HEK293 (cell line): ENCODE data around the gene PPIL3.

Experiments
- GLIS2 ChIP-seq: fragments of 450-650 bp; formaldehyde crosslinking; IDR thresholded peaks from 2 replicates; pipeline ENCODE4 v1.5.1; 2016; ENCODE audit warnings: missing biosample characterization, missing genetic modification characterization
- KLF7 ChIP-seq: fragments of 450-650 bp; formaldehyde crosslinking; IDR thresholded peaks from 2 replicates; pipeline ENCODE4 v1.5.1; 2016; ENCODE audit warnings: missing biosample characterization, missing genetic modification characterization, borderline replicate concordance
- PRDM1 ChIP-seq: fragments of 450-650 bp; formaldehyde crosslinking; IDR thresholded peaks from 2 replicates; pipeline ENCODE4; 2016; ENCODE audit warnings: missing biosample characterization, missing genetic modification characterization
- SCRT2 ChIP-seq: fragments of 450-650 bp; formaldehyde crosslinking; IDR thresholded peaks from 2 replicates; pipeline ENCODE4 v1.5.1; 2016; ENCODE audit warnings: missing biosample characterization, missing genetic modification characterization
- ZBTB48 ChIP-seq: fragments of 450-650 bp; formaldehyde crosslinking; IDR thresholded peaks from 2 replicates; pipeline ENCODE4 v1.5.1; 2016; ENCODE audit warnings: missing biosample characterization, missing genetic modification characterization
- ZFHX2 ChIP-seq: fragments of 450-650 bp; formaldehyde crosslinking; conservative IDR thresholded peaks from 2 replicates; pipeline ENCODE4 v1.5.1; 2016; ENCODE audit warnings: missing biosample characterization, missing genetic modification characterization
- ZFP41 ChIP-seq: fragments of 450-650 bp; formaldehyde crosslinking; IDR thresholded peaks from 2 replicates; pipeline ENCODE4 v1.5.1; 2016; ENCODE audit warnings: missing biosample characterization, missing genetic modification characterization, borderline replicate concordance
- ZNF114 ChIP-seq: fragments of 450-650 bp; formaldehyde crosslinking; IDR thresholded peaks from 2 replicates; pipeline ENCODE4 v1.5.0; 2017; ENCODE audit warnings: missing biosample characterization, missing genetic modification characterization
- ZNF121 ChIP-seq: fragments of 450-650 bp; formaldehyde crosslinking; IDR thresholded peaks from 2 replicates; pipeline ENCODE4 v1.5.1; 2016; ENCODE audit warnings: missing biosample characterization, missing genetic modification characterization
- ZNF16 ChIP-seq: fragments of 450-650 bp; formaldehyde crosslinking; IDR thresholded peaks from 2 replicates; pipeline ENCODE4 v1.5.1; 2016; ENCODE audit warnings: low read depth, missing biosample characterization, missing genetic modification characterization
- ZNF23 ChIP-seq: fragments of 450-650 bp; formaldehyde crosslinking; IDR thresholded peaks from 2 replicates; pipeline ENCODE4 v1.5.1; 2016; ENCODE audit warnings: missing biosample characterization, missing genetic modification characterization, borderline replicate concordance
- ZNF274 ChIP-seq, 2 experiments: fragments of 200-500 bp in 1 of 2; fragments of 450-650 bp in 1 of 2; sonication (Bioruptor generic) in 1 of 2; formaldehyde crosslinking in 1 of 2; IDR thresholded peaks; 2 replicates each; pipeline versions ENCODE4 v1.5.1 to v1.6.1; 2014 to 2016; ENCODE audit warnings: borderline replicate concordance in 1 of 2, inconsistent platforms in 1 of 2, low read length in 1 of 2, missing biosample characterization in 1 of 2, missing genetic modification characterization in 1 of 2
- ZNF416 ChIP-seq: fragments of 450-650 bp; formaldehyde crosslinking; IDR thresholded peaks from 2 replicates; pipeline ENCODE4 v1.5.1; 2016; ENCODE audit warnings: missing biosample characterization, missing genetic modification characterization
- ZNF514 ChIP-seq: fragments of 450-650 bp; formaldehyde crosslinking; IDR thresholded peaks from 2 replicates; pipeline ENCODE4 v1.5.1; 2016; ENCODE audit warnings: missing biosample characterization, missing genetic modification characterization
- ZNF521 ChIP-seq: fragments of 450-650 bp; formaldehyde crosslinking; IDR thresholded peaks from 2 replicates; pipeline ENCODE4 v1.5.1; 2017; ENCODE audit warnings: missing biosample characterization, mild to moderate bottlenecking, missing genetic modification characterization
- ZNF529 ChIP-seq: fragments of 450-650 bp; formaldehyde crosslinking; IDR thresholded peaks from 2 replicates; pipeline ENCODE4 v1.5.1; 2017; ENCODE audit warnings: missing genetic modification characterization, missing biosample characterization; ENCODE audit not compliant: insufficient replicate concordance
- ZNF530 ChIP-seq: fragments of 450-650 bp; formaldehyde crosslinking; IDR thresholded peaks from 2 replicates; pipeline ENCODE4 v1.5.1; 2016; ENCODE audit warnings: low read depth, missing biosample characterization, missing genetic modification characterization
- ZNF549 ChIP-seq: fragments of 450-650 bp; IDR thresholded peaks from 2 replicates; pipeline ENCODE4 v1.5.1; 2018; ENCODE audit warnings: missing biosample characterization, missing genetic modification characterization, mild to moderate bottlenecking, inconsistent platforms, moderate library complexity
- ZNF585B ChIP-seq: fragments of 450-650 bp; formaldehyde crosslinking; IDR thresholded peaks from 2 replicates; pipeline ENCODE4 v1.5.1; 2016; ENCODE audit warnings: missing biosample characterization, missing genetic modification characterization
- ZNF596 ChIP-seq: fragments of 450-650 bp; IDR thresholded peaks from 2 replicates; pipeline ENCODE4 v1.5.0; 2018; ENCODE audit warnings: missing biosample characterization, mild to moderate bottlenecking, missing genetic modification characterization, moderate library complexity
- ZNF664 ChIP-seq: fragments of 450-650 bp; formaldehyde crosslinking; IDR thresholded peaks from 2 replicates; pipeline ENCODE4 v1.5.1; 2016; ENCODE audit warnings: missing biosample characterization, missing genetic modification characterization
- ZNF670 ChIP-seq: fragments of 450-650 bp; formaldehyde crosslinking; IDR thresholded peaks from 2 replicates; pipeline ENCODE4 v1.5.1; 2016; ENCODE audit warnings: missing biosample characterization, missing genetic modification characterization, low read depth
- TF ChIP-seq, protein P1 (sequence below): fragments of 450-650 bp; formaldehyde crosslinking; IDR thresholded peaks from 2 replicates; pipeline ENCODE4 v1.5.1; 2016; ENCODE audit warnings: missing biosample characterization, missing genetic modification characterization
- TF ChIP-seq, protein P2 (sequence below): fragments of 450-650 bp; formaldehyde crosslinking; IDR thresholded peaks from 2 replicates; pipeline ENCODE4 v1.5.1; 2016; ENCODE audit warnings: missing biosample characterization, missing genetic modification characterization
- TF ChIP-seq, protein P3 (sequence below): fragments of 450-650 bp; IDR thresholded peaks from 2 replicates; pipeline ENCODE4 v1.5.1; 2018; ENCODE audit warnings: missing biosample characterization, missing genetic modification characterization
- TF ChIP-seq, protein P4 (sequence below): fragments of 450-650 bp; formaldehyde crosslinking; IDR thresholded peaks from 2 replicates; pipeline ENCODE4 v1.5.1; 2016; ENCODE audit warnings: missing biosample characterization, missing genetic modification characterization, borderline replicate concordance
- TF ChIP-seq, protein P5 (sequence below): IDR thresholded peaks from 2 replicates; pipeline ENCODE4 v1.6.1; 2011; ENCODE audit warnings: mild to moderate bottlenecking, low read depth, low read length, borderline replicate concordance
- TF ChIP-seq, protein P6 (sequence below): fragments of 450-650 bp; formaldehyde crosslinking; IDR thresholded peaks from 2 replicates; pipeline ENCODE4 v1.5.1; 2017; ENCODE audit warnings: missing biosample characterization, missing genetic modification characterization

PPIL3 gene

DNA sequence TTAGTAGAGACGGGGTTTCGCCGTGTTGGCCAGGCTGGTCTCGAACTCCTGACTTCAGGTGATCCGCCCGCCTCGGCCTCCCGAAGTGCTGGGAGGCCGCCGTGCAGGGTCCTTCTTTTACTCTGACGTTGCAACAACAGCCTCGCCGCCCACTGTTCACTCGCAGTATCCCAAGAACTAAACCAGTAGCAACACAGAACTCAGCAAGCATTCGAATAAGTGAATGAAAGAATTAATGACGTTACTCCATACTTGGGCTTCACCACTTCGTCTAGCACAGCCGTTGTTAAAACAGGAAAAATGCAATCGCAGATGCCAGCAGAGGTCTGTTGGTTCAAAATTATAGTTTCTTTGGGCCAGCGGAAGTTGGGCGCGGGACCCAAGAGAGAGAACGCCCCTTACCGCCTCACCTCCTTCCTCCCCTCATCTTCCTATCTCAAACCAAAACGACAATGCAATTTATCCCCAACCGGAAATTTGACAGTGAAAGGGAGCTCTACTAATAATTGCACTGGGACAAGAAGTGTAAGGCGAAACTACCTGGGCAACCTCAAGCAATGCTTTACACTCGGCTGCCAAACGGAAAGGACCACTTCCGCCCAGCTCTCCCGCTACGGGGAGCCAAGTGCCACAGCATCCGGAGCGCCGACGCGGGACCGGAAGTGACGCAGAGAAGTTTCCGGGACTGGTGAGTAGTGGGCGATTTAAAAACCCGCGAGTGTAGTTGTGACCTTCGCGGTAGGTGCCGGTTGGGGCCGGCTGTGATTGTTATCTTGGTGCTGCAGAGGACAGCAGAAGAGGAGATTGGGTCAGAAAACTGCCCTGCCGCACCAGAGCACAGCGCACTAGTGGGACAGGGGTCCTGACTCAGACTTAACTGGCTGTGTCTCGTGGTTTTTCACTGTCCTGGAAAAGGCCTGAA is at the start of gene PPIL3, which contains the start of gene NIF3L1 (continued):
- TF ChIP-seq, protein P1, sequence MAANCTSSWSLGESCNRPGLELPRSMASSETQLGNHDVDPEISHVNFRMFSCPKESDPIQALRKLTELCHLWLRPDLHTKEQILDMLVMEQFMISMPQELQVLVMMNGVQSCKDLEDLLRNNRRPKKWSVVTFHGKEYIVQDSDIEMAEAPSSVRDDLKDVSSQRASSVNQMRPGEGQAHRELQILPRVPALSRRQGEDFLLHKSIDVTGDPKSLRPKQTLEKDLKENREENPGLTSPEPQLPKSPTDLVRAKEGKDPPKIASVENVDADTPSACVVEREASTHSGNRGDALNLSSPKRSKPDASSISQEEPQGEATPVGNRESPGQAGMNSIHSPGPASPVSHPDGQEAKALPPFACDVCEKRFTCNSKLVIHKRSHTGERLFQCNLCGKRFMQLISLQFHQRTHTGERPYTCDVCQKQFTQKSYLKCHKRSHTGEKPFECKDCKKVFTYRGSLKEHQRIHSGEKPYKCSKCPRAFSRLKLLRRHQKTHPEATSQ (tag by site-specific recombination) = peak; percentile 78; the same call in 1 of the 2 replicates
- no peak for TF ChIP-seq ZNF585B
- TF ChIP-seq ZNF521 = no peak
- peak; percentile 87 for TF ChIP-seq PRDM1 (tag by site-specific recombination)
- TF ChIP-seq ZNF549 (tag by site-specific recombination) = no peak
- no peak for TF ChIP-seq ZNF114
- TF ChIP-seq, protein P2, sequence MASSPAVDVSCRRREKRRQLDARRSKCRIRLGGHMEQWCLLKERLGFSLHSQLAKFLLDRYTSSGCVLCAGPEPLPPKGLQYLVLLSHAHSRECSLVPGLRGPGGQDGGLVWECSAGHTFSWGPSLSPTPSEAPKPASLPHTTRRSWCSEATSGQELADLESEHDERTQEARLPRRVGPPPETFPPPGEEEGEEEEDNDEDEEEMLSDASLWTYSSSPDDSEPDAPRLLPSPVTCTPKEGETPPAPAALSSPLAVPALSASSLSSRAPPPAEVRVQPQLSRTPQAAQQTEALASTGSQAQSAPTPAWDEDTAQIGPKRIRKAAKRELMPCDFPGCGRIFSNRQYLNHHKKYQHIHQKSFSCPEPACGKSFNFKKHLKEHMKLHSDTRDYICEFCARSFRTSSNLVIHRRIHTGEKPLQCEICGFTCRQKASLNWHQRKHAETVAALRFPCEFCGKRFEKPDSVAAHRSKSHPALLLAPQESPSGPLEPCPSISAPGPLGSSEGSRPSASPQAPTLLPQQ (tag by site-specific recombination) = 0 out of 2 replicates have a peak, but pooled peaks have one; percentile 50
- no peak for TF ChIP-seq SCRT2
- TF ChIP-seq ZNF514 (tag by site-specific recombination) = no peak
- peak; percentile 76 for TF ChIP-seq ZBTB48 (tag by site-specific recombination)
- TF ChIP-seq, protein P3, sequence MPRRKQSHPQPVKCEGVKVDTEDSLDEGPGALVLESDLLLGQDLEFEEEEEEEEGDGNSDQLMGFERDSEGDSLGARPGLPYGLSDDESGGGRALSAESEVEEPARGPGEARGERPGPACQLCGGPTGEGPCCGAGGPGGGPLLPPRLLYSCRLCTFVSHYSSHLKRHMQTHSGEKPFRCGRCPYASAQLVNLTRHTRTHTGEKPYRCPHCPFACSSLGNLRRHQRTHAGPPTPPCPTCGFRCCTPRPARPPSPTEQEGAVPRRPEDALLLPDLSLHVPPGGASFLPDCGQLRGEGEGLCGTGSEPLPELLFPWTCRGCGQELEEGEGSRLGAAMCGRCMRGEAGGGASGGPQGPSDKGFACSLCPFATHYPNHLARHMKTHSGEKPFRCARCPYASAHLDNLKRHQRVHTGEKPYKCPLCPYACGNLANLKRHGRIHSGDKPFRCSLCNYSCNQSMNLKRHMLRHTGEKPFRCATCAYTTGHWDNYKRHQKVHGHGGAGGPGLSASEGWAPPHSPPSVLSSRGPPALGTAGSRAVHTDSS (tag by site-specific recombination) = peak; percentile 51
- TF ChIP-seq ZNF664 (tag by site-specific recombination) = no peak
- TF ChIP-seq ZNF530 (tag by site-specific recombination) = no peak
- no peak for TF ChIP-seq ZNF23
- 0 out of 2 replicates have a peak, but pooled peaks have one; percentile 19 for TF ChIP-seq GLIS2 (tag by site-specific recombination)
- TF ChIP-seq ZNF416 = no peak
- 0 out of 2 replicates have a peak, but pooled peaks have one; percentile 42 for TF ChIP-seq KLF7 (tag by site-specific recombination)
- TF ChIP-seq ZNF121 (tag by site-specific recombination) = no peak; the same call in 1 of the 2 replicates
- no peak for TF ChIP-seq ZFP41 (tag by site-specific recombination)
- no peak for TF ChIP-seq ZNF16 (tag by site-specific recombination)
- TF ChIP-seq, protein P4, sequence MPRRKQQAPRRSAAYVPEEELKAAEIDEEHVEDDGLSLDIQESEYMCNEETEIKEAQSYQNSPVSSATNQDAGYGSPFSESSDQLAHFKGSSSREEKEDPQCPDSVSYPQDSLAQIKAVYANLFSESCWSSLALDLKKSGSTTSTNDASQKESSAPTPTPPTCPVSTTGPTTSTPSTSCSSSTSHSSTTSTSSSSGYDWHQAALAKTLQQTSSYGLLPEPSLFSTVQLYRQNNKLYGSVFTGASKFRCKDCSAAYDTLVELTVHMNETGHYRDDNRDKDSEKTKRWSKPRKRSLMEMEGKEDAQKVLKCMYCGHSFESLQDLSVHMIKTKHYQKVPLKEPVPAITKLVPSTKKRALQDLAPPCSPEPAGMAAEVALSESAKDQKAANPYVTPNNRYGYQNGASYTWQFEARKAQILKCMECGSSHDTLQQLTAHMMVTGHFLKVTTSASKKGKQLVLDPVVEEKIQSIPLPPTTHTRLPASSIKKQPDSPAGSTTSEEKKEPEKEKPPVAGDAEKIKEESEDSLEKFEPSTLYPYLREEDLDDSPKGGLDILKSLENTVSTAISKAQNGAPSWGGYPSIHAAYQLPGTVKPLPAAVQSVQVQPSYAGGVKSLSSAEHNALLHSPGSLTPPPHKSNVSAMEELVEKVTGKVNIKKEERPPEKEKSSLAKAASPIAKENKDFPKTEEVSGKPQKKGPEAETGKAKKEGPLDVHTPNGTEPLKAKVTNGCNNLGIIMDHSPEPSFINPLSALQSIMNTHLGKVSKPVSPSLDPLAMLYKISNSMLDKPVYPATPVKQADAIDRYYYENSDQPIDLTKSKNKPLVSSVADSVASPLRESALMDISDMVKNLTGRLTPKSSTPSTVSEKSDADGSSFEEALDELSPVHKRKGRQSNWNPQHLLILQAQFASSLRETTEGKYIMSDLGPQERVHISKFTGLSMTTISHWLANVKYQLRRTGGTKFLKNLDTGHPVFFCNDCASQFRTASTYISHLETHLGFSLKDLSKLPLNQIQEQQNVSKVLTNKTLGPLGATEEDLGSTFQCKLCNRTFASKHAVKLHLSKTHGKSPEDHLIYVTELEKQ = no peak
- peak; percentile 53; the same call in 1 of the 2 replicates for TF ChIP-seq ZFHX2 (tag by site-specific recombination)
- TF ChIP-seq ZNF274 (IDR thresholded peaks at IDR 0.05; ENCODE audit: low read length) = no peak
- no peak for TF ChIP-seq ZNF274 (tag by site-specific recombination; IDR thresholded peaks at IDR 0.05; ENCODE audit: borderline replicate concordance)
- no peak for TF ChIP-seq ZNF670 (tag by site-specific recombination)
- TF ChIP-seq ZNF529 (tag by site-specific recombination) = no peak
- TF ChIP-seq ZNF596 (tag by site-specific recombination) = no peak
- TF ChIP-seq, protein P5, sequence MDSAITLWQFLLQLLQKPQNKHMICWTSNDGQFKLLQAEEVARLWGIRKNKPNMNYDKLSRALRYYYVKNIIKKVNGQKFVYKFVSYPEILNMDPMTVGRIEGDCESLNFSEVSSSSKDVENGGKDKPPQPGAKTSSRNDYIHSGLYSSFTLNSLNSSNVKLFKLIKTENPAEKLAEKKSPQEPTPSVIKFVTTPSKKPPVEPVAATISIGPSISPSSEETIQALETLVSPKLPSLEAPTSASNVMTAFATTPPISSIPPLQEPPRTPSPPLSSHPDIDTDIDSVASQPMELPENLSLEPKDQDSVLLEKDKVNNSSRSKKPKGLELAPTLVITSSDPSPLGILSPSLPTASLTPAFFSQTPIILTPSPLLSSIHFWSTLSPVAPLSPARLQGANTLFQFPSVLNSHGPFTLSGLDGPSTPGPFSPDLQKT = peak; percentile 77
- TF ChIP-seq, protein P6, sequence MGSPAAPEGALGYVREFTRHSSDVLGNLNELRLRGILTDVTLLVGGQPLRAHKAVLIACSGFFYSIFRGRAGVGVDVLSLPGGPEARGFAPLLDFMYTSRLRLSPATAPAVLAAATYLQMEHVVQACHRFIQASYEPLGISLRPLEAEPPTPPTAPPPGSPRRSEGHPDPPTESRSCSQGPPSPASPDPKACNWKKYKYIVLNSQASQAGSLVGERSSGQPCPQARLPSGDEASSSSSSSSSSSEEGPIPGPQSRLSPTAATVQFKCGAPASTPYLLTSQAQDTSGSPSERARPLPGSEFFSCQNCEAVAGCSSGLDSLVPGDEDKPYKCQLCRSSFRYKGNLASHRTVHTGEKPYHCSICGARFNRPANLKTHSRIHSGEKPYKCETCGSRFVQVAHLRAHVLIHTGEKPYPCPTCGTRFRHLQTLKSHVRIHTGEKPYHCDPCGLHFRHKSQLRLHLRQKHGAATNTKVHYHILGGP (tag by site-specific recombination) = no peak
